Activated T-cell treated with anti-CD3 and anti-CD28 coated beads for 24 hours (primary cell): Measurements from ENCODE around the gene HDHD5.

Experiments
- DNase-seq: peaks from one replicate; pipeline ENCODE4 v3.0.0-alpha.2; 2020; ENCODE audit warnings: low read depth

The HDHD5 gene

GRCh38 chr22:17158568-17159503, at the start of gene HDHD5:
TSS of gene HDHD5 (minus strand) at chr22:17159277. CDS start at chr22:17159251, 26 bp downstream.
- peak; percentile 83 for DNase-seq

- DNase-seq: no peak
These were observed 46.4 kb upstream of the HDHD5 start for GRCh38 chr22:17205432-17205831.

- no peak for DNase-seq
These were observed 42.3 kb upstream of the HDHD5 start for GRCh38 chr22:17201285-17201945.

GRCh38 chr22:17199003-17199731, 40.1 kb upstream of the HDHD5 start:
- DNase-seq: no peak

- no peak for DNase-seq
These were observed 39.3 kb upstream of the HDHD5 start for GRCh38 chr22:17198170-17199002.

- no peak for DNase-seq
These were observed 35.1 kb upstream of the HDHD5 start for GRCh38 chr22:17194213-17194612.

GRCh38 chr22:17192186-17192585, 33.1 kb upstream of the HDHD5 start:
- no peak for DNase-seq

GRCh38 chr22:17191163-17191784, 32.2 kb upstream of the HDHD5 start:
- DNase-seq: no peak

- no peak for DNase-seq
These were observed 31.6 kb upstream of the HDHD5 start for GRCh38 chr22:17190702-17191101.

- no peak for DNase-seq
These were observed 17.6 kb upstream of the HDHD5 start for GRCh38 chr22:17176715-17177114.

GRCh38 chr22:17172029-17172833, 13.2 kb upstream of the HDHD5 start:
- no peak for DNase-seq

GRCh38 chr22:17171153-17172028, 12.3 kb upstream of the HDHD5 start:
- peak; percentile 76 for DNase-seq

GRCh38 chr22:17167486-17167885, 8.4 kb upstream of the HDHD5 start:
- no peak for DNase-seq

- DNase-seq: no peak
These were observed 5.4 kb upstream of the HDHD5 start for GRCh38 chr22:17164392-17165024.

- DNase-seq: no peak
These were observed 3.7 kb upstream of the HDHD5 start for GRCh38 chr22:17162731-17163130.

- DNase-seq: no peak
These were observed 2.9 kb upstream of the HDHD5 start for GRCh38 chr22:17161991-17162390.

- DNase-seq: peak; percentile 57
These were observed 451 bp upstream of the HDHD5 start for GRCh38 chr22:17159504-17159951.

GRCh38 chr22:17158176-17158567, 905 bp downstream of the HDHD5 start:
- DNase-seq: no peak

GRCh38 chr22:17157714-17158113, 1.4 kb downstream of the HDHD5 start:
- no peak for DNase-seq
